ENCODE measurements around the gene SLC48A1.

SLC48A1 gene

GRCh38 chr12:47828976-47829482, 56.0 kb downstream of the SLC48A1 start:
- no peak for DNase-seq

- no peak for DNase-seq
Measured at GRCh38 chr12:47829584-47829983, 56.5 kb downstream of the SLC48A1 start.

All from CD4-positive, alpha-beta T cell treated with Interleukin-12 subunit alpha and Interleukin-12 subunit beta, for 1 hour (primary cell).